ENCODE measurements around the gene TMPRSS15. TPM values are rescaled to one million over a fixed set of nuclear protein-coding genes. Genes with fewer than 3 reads are reported as not detected.
A peak's percentile ranks its signal among the peaks of the same experiment; 100 is the strongest.

Gene TMPRSS15
- total RNA-seq (2014; rRNA removed; shearing (Covaris generic)) = 0.37 and 1.4 TPM in 2 replicates

GRCh38 chr21:18403735-18404450, at the start of gene TMPRSS15:
TMPRSS15 (minus strand) TSS chr21:18403785; CDS start chr21:18403622, 163 bp downstream.
- DNase-seq (ENCODE audit: low spot score) = no peak

GRCh38 chr21:18451670-18452069, 48.1 kb upstream of the TMPRSS15 start:
- no peak for DNase-seq (ENCODE audit: low spot score)

DNA sequence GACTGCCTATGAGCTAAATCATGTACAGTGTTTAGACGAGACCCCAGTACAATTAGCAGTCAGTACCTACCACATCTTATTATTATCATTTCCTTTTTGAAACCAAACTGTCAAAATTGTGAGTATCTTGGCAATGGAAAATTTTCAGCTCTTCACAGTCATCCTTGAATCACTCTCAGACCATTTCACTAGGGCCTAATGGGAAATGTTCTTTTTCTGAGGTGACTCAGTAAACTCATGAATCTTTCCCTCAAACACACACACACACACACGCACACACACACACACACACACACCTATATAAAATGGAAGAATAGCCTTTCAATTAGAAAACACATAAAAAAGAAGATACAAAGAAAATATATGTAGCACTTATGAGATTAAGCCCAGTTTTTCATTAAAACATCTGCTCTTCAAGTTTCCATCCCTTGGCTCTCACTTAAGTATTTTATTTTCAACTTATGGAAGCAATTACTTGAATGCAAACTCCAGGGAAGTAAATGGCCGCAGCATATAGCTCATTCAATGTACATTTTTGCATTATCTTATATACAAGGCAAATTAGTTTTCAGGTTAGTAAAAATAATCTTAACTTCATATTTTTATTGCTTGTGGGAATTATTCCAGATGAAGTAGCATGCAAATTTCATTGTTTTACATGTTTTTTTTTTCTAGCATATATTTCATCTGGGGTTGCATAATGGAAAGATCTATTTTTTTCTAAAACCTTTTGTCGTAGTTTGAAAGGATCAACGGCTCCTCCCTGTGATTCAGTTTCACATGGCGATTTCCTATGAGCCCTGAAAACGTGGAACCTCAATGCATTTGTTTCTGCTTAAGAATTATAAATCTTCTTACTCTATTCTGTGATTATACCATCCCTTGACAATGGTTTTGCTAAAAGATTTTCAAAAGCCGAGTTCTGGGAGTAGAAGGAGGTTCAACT, 46.3 kb upstream of the TMPRSS15 start:
- DNase-seq (ENCODE audit: low spot score) = no peak

DNA sequence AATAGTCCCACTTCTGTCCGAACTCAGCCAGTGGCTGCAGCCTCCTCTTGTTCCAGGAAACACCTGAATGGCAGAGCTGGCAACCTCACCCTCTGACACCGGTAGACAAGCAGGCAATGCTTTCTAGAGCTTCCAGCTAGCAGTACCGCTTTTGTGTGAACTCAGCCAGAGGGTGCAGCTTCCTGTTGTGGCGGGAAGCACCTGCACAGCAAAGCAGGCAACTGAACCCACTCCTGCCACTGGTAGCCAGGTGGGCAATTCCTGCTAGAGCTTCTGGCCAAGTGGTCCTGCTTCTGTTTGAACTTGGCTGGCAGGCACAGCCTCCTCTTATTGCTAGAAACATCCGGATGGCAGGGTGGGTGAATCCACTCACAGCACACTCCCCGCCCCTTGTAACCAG, 40.1 kb upstream of the TMPRSS15 start:
- no peak for DNase-seq (ENCODE audit: low spot score)

DNA sequence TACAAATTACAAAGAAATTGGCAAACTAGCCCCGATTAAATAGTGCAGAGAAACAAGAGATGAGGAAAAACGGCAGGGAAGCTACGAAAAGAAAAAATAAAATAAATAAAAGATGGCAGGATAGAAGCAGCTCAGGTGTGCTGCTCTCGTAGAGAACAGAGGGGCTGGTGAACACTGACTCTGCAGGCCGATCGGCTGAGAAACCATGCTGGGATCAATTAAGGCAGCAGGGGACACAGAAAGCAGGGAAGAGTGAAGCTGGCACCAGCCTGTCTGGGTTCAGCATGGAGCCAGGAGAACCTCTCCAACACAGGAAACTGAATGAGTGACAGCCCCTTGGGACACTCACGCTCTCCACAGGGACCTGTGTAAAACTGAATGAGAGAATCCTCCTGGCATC, 39.5 kb upstream of the TMPRSS15 start:
- DNase-seq (ENCODE audit: low spot score) = no peak

GRCh38 chr21:18430341-18430740, 26.8 kb upstream of the TMPRSS15 start:
- no peak for DNase-seq (ENCODE audit: low spot score)

DNA sequence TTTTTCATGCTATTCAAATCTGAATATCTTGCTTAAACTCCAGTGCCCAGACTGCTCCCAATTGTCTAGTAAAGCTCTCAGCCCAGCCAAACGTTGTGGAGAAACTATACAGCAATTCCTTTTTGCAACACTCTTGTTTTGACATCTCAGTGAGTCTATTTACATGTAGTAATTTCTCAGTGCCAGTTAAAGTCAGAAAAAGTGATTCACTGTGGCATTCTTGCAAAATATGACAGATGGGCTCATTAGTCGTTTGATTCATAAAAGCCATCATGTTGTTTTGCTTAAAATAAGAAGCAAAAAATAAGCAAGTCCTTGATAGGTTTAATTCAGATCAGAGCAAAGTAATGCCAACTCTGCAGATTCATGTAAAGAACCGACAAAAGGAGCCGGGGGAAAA, 20.7 kb upstream of the TMPRSS15 start:
- DNase-seq (ENCODE audit: low spot score) = no peak

DNA sequence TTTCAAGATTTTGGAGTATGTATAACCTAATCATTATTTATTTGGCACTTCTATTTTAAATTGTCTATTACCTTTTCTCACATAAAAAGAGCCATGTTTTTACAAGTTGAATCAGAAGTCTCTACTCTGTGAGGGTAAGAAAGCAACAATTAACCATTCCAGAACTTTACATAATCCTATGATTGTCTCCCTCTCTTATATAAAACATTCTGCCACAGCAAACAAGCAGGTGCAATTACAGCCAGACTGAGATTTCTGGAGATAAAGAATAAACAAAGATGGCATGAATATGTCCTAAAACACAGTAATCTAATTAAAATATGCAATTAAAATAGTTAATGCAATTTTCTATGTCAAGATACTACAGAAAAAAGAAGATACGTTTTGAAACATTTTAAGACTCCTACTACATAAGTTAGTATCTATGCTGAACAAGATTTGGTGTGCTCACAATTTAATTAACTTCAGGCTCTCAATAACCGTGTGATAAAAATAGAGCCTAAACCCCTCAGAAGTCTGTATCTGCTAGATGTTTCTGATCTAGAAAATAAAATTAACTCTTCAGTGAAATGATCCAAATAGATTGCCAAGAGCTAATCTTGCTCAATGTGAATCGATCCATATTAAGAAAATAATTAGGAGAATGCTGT, 13.7 kb upstream of the TMPRSS15 start:
- DNase-seq (ENCODE audit: low spot score) = no peak

DNA sequence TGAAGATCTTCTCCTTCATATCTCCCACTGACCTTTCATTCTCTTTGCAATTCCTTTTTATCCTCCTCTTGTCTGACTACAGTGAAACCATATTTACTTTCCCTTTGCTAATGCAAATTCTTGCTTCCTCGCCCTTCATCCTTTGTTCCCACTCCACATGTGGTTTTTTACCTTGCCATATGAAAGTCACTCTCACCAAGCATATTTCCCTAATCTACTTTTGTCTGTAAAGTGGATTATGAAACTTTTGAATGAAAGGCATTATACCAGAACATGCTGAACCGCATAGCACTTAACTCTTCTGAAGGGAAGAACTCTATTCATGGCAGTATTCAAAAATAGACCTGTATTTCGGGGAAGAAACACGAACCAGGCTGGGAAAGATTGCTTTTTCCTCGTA, 8.0 kb upstream of the TMPRSS15 start:
- DNase-seq (ENCODE audit: low spot score) = no peak

- no peak for DNase-seq (ENCODE audit: low spot score)
Observed at GRCh38 chr21:18409579-18409978, 6.0 kb upstream of the TMPRSS15 start.

DNA sequence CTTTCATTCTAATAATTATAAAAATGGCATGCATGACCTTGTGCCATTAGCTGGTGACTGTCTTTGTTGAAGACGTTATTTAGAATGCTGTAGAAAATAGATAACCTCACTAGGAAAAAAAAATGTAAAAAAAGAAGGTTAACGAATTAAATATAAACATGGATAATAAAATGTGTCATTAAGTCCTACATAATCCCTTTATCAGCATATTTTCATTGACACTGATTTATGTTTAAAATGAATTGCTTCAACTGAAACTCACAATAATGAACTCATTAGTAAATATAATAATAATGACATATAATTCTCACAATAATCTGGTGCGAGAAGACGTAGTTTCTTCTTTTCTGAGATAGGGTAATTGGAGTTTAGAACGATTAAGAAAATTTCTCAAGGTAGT, 4.7 kb downstream of the TMPRSS15 start:
- no peak for DNase-seq (ENCODE audit: low spot score)

- DNase-seq (ENCODE audit: low spot score) = no peak
Observed at GRCh38 chr21:18387994-18388393, 15.6 kb downstream of the TMPRSS15 start.

DNA sequence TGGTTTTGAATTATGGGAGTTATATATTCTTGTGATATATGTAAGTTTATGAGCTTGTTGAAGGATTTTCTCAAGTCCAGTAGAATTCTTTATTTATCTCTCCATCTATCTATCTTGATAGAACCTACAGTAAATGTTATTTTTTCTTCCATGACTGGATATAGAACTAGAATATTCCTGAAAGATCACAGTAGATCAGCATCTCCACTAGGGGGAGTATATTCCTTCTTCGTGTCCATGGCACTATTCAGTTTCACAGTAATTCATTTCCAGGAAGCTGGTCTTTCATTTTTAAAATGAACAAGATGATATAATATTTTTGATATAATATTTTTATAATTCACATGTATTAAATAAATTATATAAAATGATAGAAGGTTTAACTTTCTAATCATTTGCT, 18.8 kb downstream of the TMPRSS15 start:
- peak; percentile 58 for DNase-seq (ENCODE audit: low spot score)

DNA sequence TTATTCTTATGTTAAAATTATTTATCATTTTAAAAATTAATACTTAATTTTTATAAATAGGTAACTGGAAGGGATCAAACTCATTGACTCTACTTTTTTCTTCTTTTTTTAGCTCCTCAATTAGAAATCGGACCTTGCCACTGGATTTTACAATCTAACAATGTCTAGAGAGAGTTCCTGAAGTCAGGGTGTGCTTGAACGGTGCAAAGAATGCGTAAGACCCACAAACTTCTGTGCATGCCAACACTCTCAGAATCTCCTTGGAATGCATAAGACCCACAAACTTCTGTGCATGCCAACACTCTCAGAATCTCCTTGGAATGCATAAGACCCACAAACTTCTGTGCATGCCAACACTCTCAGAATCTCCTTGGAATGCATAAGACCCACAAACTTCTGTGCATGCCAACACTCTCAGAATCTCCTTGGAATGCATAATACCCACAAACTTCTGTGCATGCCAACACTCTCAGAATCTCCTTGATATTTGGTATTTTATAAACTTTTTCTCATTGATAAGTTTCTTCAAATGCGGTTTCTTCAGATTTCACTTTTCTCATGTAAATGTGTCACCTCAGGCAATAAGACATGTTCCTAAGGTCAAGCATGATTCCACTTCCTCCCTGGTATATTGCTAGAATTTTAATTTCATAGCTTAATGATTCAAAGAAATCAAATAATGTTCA, 20.5 kb downstream of the TMPRSS15 start:
- DNase-seq (ENCODE audit: low spot score) = peak; percentile 65

DNA sequence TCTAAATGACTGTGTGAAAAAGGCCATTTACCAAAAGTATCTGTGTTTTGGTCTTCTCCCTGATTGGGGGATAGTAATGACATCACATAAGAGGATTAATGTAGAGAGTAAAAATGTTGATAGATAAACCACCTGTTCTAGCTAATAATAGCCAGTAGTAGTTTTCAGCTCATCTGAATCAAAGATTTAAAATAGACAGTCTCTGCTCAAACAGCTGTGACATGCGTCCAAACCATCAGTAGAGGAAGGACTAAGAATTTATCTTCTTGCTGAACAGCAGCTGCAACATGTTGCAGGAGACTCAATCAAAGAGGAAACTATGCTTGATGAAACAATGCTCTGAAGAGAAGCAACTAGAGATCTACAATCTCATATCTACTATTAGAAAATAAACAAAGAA, 21.4 kb downstream of the TMPRSS15 start:
- no peak for DNase-seq (ENCODE audit: low spot score)

DNA sequence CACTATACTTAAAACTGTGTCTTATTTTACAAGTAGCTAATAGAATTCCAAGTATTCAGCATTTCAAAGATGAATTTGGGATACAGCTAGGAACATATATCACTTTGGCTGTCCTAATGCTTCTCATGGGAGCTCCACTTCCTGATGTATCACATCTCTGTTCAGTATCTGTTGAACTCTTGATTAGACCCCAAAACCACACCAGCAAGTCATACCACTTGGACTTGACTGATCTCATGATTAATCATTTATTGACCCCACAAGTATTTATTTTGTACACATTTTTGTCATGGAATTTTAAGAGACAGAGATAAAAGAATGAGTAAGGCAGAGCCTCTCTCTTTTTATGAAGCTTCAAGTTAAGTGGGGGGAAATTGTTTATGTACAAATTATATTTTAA, 30.0 kb downstream of the TMPRSS15 start:
- no peak for DNase-seq (ENCODE audit: low spot score)

DNA sequence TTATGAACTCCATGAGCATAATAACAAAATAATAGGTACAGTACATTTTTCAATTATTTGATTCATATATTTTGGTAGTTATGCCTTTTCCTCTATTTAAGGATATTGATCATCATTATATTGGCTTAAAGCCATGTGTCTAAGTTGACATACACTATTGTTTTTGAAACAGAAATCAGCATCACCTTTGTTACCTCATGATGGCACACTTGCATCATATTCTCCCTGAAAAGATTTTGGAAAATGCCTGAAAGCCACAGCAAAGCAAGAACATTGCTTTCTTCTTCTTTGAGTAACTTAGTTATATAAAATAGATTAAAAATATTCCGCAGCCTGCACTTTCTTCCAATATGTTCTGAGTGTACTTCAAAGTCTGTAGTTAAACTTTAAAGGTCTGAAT, 33.3 kb downstream of the TMPRSS15 start:
- no peak for DNase-seq (ENCODE audit: low spot score)

- DNase-seq (ENCODE audit: low spot score) = peak; percentile 42
Observed at GRCh38 chr21:18369115-18369514, 34.5 kb downstream of the TMPRSS15 start.

GRCh38 chr21:18368205-18368604, 35.4 kb downstream of the TMPRSS15 start:
- peak; percentile 16 for DNase-seq (ENCODE audit: low spot score)

GRCh38 chr21:18356801-18357200, 46.8 kb downstream of the TMPRSS15 start:
- no peak for DNase-seq (ENCODE audit: low spot score)

- DNase-seq (ENCODE audit: low spot score) = no peak
Observed at GRCh38 chr21:18354947-18355346, 48.6 kb downstream of the TMPRSS15 start.

- DNase-seq (ENCODE audit: low spot score) = peak; percentile 7
Observed at GRCh38 chr21:18350216-18350615, 53.4 kb downstream of the TMPRSS15 start.

Data from H4 (cell line).